Measurements from ENCODE around the gene PSENEN.

The PSENEN gene

GRCh38 chr19:35766571-35767104, 21.2 kb downstream of the PSENEN start (continued):
- TF ChIP-seq KLF1 (tag by site-specific recombination; IDR thresholded peaks at IDR 0.05) (no peak), GFI1B (tag by site-specific recombination; IDR thresholded peaks at IDR 0.05) (no peak), ZNF362 (tag by site-specific recombination; IDR thresholded peaks at IDR 0.05) (no peak), ZNF660 (tag by site-specific recombination; IDR thresholded peaks at IDR 0.05) (no peak), KLF8 (tag by site-specific recombination; IDR thresholded peaks at IDR 0.05) (no peak)

GRCh38 chr19:35767288-35768081, 22.0 kb downstream of the PSENEN start:
- H3K4me1 ChIP-seq (ENCODE audit: control insufficient read depth, insufficient read depth, low read length) = peaks cover 7% of the 10 kb centered on the region; the same call in 1 of the 2 replicates
- peaks cover 53 to 85% of the 10 kb centered on the region in 2 experiments for H3K36me3 ChIP-seq (ENCODE audit: control insufficient read depth in 2 of 2, insufficient read depth in 1 of 2, low read length in 2 of 2)
- H3K4me3 ChIP-seq (ENCODE audit: low read depth, low read length) = no peak overlapping the region
- ChIA-PET POLR2A (interaction anchor here (0.6 to 3.7 kb wide), 6 partner anchors 9 to 1410 kb away, joined by 3 to 26 read pairs (median 4); partner anchors contain the start of genes HSPB6, LIN37 and PROSER3), CTCF (no interaction called here)
- 0 out of 2 replicates have a peak overlapping the region, but pooled peaks have one; percentile 37 for H3K27ac ChIP-seq (ENCODE audit: extremely low read depth, low read depth, low read length)
- H3K9me3 ChIP-seq (ENCODE audit: control insufficient read depth, insufficient read depth, low read depth, low read length) = no peaks in the 10 kb centered on the region
- TF ChIP-seq KLF9 (tag by site-specific recombination; IDR thresholded peaks at IDR 0.05; ENCODE audit: low read depth) (peak; percentile 84), ZNF585B (tag by site-specific recombination; IDR thresholded peaks at IDR 0.05) (no peak), EGR2 (tag by site-specific recombination; IDR thresholded peaks at IDR 0.05; ENCODE audit: low read depth) (peak; percentile 90), IKZF3 (tag by site-specific recombination; IDR thresholded peaks at IDR 0.05) (no peak), HOXC10 (CRISPR knock-in tag; IDR thresholded peaks at IDR 0.05) (no peak), ZSCAN16 (tag by site-specific recombination; IDR thresholded peaks at IDR 0.05) (no peak), ZNF544 (tag by site-specific recombination; IDR thresholded peaks at IDR 0.05) (no peak), ZNF174 (tag by site-specific recombination; IDR thresholded peaks at IDR 0.05) (no peak), ZNF791 (tag by site-specific recombination; IDR thresholded peaks at IDR 0.05) (no peak), OVOL3 (tag by site-specific recombination; IDR thresholded peaks at IDR 0.05) (no peak), ZBTB49 (tag by site-specific recombination; IDR thresholded peaks at IDR 0.05; ENCODE audit: low read depth) (no peak), GLIS2 (tag by site-specific recombination; IDR thresholded peaks at IDR 0.05) (peak; percentile 52), SCRT2 (tag by site-specific recombination; IDR thresholded peaks at IDR 0.05) (no peak), PRDM1 (tag by site-specific recombination; IDR thresholded peaks at IDR 0.05) (no peak), ZNF140 (tag by site-specific recombination; IDR thresholded peaks at IDR 0.05) (no peak), ZNF621 (tag by site-specific recombination; IDR thresholded peaks at IDR 0.05) (no peak), ZNF354C (tag by site-specific recombination; IDR thresholded peaks at IDR 0.05; ENCODE audit: borderline replicate concordance, low read depth) (no peak), ZNF600 (tag by site-specific recombination; IDR thresholded peaks at IDR 0.05) (peak; percentile 81; the same call in 1 of the 2 replicates), BCL11A (tag by site-specific recombination; IDR thresholded peaks at IDR 0.05; ENCODE audit: low read depth) (no peak), ZEB2 (tag by site-specific recombination; IDR thresholded peaks at IDR 0.05) (no peak), ZNF518A (tag by site-specific recombination; conservative IDR thresholded peaks at IDR 0.05; ENCODE audit: low read depth) (no peak)
